Measurements from ENCODE around the gene MPP3.

Gene MPP3

GRCh38 chr17:43772877-43773648 is 59.9 kb downstream of the MPP3 start:
- no peak for TF ChIP-seq CTCF (conservative IDR thresholded peaks at IDR 0.05)
- H3K27ac ChIP-seq = no peak overlapping the region

DNA sequence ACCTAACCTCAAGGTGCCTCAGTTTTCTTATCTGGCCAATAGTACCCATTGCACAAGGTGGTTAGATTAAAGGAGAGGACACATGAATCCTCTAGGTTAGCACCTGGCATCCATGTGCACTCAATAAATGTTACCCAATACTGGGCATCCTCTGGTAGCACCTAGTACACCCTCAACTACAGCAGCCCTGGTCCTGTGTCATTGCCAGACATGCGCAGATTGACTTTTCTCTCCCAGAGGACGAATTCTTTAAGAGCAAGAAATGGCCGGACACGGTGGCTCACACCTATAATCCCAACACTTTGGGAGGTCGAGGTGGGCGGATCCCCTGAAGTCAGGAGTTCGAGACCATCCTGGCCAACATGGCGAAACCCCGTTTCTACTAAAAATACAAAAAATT is 61.5 kb downstream of the MPP3 start:
- no peak for TF ChIP-seq CTCF (conservative IDR thresholded peaks at IDR 0.05)
- no peak overlapping the region for H3K27ac ChIP-seq

DNA sequence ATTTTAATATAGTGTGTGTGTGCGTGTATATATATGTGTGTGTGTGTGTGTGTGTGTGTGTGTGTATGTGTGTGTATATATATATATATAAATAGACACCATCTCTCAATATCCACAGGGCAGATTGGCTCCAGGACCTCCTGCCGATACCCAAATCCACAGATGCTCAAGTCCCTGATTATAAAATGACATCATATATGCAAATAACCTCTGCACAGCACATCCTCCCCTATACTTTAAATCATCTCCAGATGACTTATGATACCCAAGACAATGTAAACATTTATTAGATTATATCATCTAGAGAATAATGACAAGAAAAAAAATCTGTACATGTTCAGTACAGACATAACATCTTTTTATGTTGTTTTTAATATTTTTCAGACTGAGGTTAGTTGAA is 62.0 kb downstream of the MPP3 start:
- H3K27ac ChIP-seq = no peak overlapping the region

GRCh38 chr17:43769859-43770258 is 63.1 kb downstream of the MPP3 start:
- H3K27ac ChIP-seq = no peak overlapping the region
- no peak for TF ChIP-seq CTCF (conservative IDR thresholded peaks at IDR 0.05)

More for the DNA sequence above, 62.0 kb downstream of the MPP3 start:
- no peak for TF ChIP-seq CTCF (conservative IDR thresholded peaks at IDR 0.05)

DNA sequence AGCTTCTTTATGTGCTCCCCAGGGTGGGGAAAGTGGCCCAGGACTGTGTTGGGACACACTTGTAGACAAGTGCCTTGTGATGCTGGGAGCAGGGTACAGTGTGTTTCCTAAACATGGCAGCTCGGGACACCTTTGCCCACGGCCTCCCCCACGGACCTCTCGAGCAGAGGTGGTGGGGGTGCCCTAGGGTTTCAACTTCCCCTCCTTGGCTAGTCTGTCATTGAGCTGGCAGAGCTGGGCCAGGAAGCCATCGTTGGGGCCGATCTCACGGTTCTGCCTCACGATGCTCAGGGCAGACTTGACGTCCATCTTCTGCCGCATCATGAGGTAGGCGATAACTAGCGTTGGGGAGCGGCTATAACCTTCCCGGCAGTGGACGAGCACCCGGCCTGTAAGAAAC is 63.5 kb downstream of the MPP3 start:
- TF ChIP-seq CTCF (conservative IDR thresholded peaks at IDR 0.05) = no peak
- no peak overlapping the region for H3K27ac ChIP-seq

DNA sequence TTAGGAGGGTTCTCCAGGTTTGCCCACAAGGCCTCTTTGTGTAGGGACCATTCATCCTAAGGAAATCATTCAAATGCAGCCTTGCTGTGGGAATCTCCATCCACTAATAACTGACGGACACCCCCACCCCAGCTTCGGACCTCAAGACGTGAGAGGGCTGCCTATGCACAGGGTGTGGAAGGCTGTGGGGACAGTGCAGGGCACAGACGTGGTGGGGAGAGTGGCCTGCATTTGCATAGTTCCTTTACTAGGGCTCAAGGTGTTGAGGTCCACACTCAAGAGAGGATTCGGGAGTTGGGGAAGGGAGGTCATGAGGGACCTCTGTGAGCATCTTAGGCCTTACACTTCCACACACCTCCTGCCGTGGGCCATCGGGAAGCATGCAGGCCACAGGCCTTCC is 64.0 kb downstream of the MPP3 start:
- TF ChIP-seq CTCF (conservative IDR thresholded peaks at IDR 0.05) = no peak
- no peak overlapping the region for H3K27ac ChIP-seq

GRCh38 chr17:43768382-43768781 is 64.6 kb downstream of the MPP3 start:
- TF ChIP-seq CTCF (conservative IDR thresholded peaks at IDR 0.05) = no peak

More at GRCh38 chr17:43768382-43768781, 64.6 kb downstream of the MPP3 start:
- no peak overlapping the region for H3K27ac ChIP-seq
